Measurements from ENCODE around the gene AZGP1.
"Not testable (repeated sequence)": the region's sequence is repeated elsewhere in the genome, so short reads cannot be mapped to it uniquely, and the experiment has no call there.

The AZGP1 gene

GRCh38 chr7:99975782-99976521, at the start of gene AZGP1:
AZGP1 (minus strand) TSS chr7:99976031; CDS start chr7:99976020, 11 bp downstream.
- no peak for DNase-seq

- no peak for DNase-seq
Measured at GRCh38 chr7:100024020-100024619, 48.3 kb upstream of the AZGP1 start.

GRCh38 chr7:100023526-100023925, 47.7 kb upstream of the AZGP1 start:
- no peak for DNase-seq

GRCh38 chr7:100022621-100023020, 46.8 kb upstream of the AZGP1 start:
- DNase-seq = no peak

GRCh38 chr7:100021297-100021696, 45.5 kb upstream of the AZGP1 start:
- no peak for DNase-seq

- DNase-seq = no peak
Measured at GRCh38 chr7:100019908-100020307, 44.1 kb upstream of the AZGP1 start.

GRCh38 chr7:100017875-100018274, 42.0 kb upstream of the AZGP1 start:
- no peak for DNase-seq

GRCh38 chr7:100017300-100017699, 41.5 kb upstream of the AZGP1 start:
- no peak for DNase-seq

GRCh38 chr7:100016215-100016901, 40.5 kb upstream of the AZGP1 start:
- DNase-seq = no peak

- peak; percentile 89 for DNase-seq
Measured at GRCh38 chr7:100015232-100016214, 39.7 kb upstream of the AZGP1 start, which contains the start of gene ZKSCAN1. ZKSCAN1 (plus strand) TSS chr7:100015596; CDS start chr7:100023507, 7,911 bp downstream.

- no peak for DNase-seq
Measured at GRCh38 chr7:100013328-100013676, 37.5 kb upstream of the AZGP1 start.

GRCh38 chr7:100012385-100013327, 36.8 kb upstream of the AZGP1 start:
- DNase-seq = not testable (repeated sequence)

GRCh38 chr7:100011516-100011915, 35.7 kb upstream of the AZGP1 start:
- no peak for DNase-seq

- no peak for DNase-seq
Measured at GRCh38 chr7:100010901-100011300, 35.1 kb upstream of the AZGP1 start.

GRCh38 chr7:100009952-100010351, 34.1 kb upstream of the AZGP1 start:
- not testable (repeated sequence) for DNase-seq

GRCh38 chr7:100008525-100008924, 32.7 kb upstream of the AZGP1 start:
- DNase-seq = no peak

- no peak for DNase-seq
Measured at GRCh38 chr7:100007887-100008286, 32.1 kb upstream of the AZGP1 start.

- DNase-seq = no peak
Measured at GRCh38 chr7:100003711-100004661, 28.2 kb upstream of the AZGP1 start.

GRCh38 chr7:100000239-100000638, 24.4 kb upstream of the AZGP1 start:
- DNase-seq = no peak

- DNase-seq = peak; percentile 92
Measured at GRCh38 chr7:99997545-99998137, 21.8 kb upstream of the AZGP1 start.

Measured in retina (tissue), 1 donor.